HuH-7 (cell line): ENCODE results near the gene PCDHGA8.
A peak's percentile ranks its signal among the peaks of the same experiment; 100 is the strongest.
"Not testable (repeated sequence)": the region's sequence is repeated elsewhere in the genome, so short reads cannot be mapped to it uniquely, and the experiment has no call there.

Experiments used
- DNase-seq: peaks from one replicate; pipeline ENCODE4 v3.0.0; 2011; ENCODE audit warnings: low spot score

Gene PCDHGA8

GRCh38 chr5:141371572-141372475 is 20.6 kb upstream of the PCDHGA8 start:
- no peak for DNase-seq

GRCh38 chr5:141373673-141374317 is 18.6 kb upstream of the PCDHGA8 start, which contains the start of gene PCDHGA6:
Gene PCDHGA6, plus strand, starts transcription at chr5:141373891. Its CDS starts 193 bp downstream, at chr5:141374084.
- no peak for DNase-seq

GRCh38 chr5:141374627-141375026 is 17.8 kb upstream of the PCDHGA8 start:
- no peak for DNase-seq

DNA sequence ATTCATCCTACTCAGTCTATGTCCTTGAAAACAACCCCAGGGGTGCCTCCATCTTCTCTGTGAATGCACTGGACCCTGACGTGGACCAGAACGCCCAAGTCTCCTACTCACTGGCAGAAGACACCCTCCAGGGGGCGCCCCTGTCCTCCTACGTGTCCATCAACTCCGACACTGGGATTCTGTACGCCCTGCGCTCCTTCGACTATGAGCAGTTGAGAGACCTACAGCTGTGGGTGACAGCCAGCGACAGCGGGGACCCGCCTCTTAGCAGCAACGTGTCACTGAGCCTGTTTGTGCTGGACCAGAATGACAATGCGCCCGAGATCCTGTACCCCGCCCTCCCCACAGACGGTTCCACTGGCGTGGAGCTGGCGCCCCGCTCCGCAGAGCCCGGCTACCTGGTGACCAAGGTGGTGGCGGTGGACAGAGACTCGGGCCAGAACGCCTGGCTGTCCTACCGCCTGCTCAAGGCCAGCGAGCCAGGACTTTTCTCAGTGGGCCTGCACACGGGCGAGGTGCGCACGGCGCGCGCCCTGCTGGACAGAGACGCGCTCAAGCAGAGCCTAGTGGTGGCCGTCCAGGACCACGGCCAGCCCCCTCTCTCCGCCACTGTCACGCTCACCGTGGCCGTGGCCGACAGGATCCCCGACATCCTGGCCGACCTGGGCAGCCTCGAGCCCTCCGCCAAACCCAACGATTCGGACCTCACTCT is 16.8 kb upstream of the PCDHGA8 start:
- not testable (repeated sequence) for DNase-seq

GRCh38 chr5:141382469-141383294 is 9.8 kb upstream of the PCDHGA8 start, which contains the start of gene PCDHGA7:
Gene PCDHGA7, plus strand, starts transcription at chr5:141382742. Its CDS starts 158 bp downstream, at chr5:141382900.
- peak; percentile 70 for DNase-seq

- no peak for DNase-seq
Measured at GRCh38 chr5:141383345-141383744, 9.1 kb upstream of the PCDHGA8 start.

DNA sequence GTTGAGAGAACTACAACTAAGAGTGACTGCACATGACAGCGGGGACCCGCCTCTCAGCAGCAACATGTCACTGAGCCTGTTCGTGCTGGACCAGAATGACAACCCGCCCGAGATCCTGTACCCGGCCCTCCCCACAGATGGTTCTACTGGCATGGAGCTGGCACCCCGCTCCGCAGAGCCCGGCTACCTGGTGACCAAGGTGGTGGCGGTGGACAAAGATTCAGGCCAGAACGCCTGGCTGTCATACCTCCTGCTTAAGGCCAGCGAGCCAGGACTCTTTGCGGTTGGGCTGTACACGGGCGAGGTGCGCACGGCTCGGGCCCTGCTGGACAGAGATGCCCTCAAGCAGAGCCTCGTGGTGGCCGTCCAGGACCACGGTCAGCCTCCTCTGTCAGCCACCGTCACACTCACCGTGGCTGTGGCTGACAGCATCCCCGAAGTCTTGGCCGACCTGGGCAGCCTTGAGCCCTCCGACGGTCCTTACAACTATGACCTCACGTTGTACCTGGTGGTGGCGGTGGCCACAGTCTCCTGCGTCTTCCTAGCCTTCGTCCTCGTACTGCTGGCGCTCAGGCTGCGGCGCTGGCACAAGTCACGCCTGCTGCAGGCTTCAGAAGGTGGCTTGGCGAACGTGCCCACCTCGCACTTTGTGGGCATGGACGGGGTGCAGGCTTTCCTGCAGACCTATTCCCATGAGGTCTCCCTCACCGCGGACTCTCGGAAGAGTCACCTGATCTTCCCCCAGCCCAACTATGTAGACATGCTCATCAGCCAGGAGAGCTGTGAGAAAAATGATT is 7.8 kb upstream of the PCDHGA8 start:
- DNase-seq, result no peak

GRCh38 chr5:141387557-141388311 is 4.7 kb upstream of the PCDHGA8 start, which contains the start of gene PCDHGB4:
Gene PCDHGB4, plus strand, starts transcription at chr5:141387698. Its CDS starts 187 bp downstream, at chr5:141387885.
- not testable (repeated sequence) for DNase-seq

GRCh38 chr5:141388661-141389060 is 3.8 kb upstream of the PCDHGA8 start:
- no peak for DNase-seq

GRCh38 chr5:141389153-141390042 is 3.0 kb upstream of the PCDHGA8 start:
- no peak for DNase-seq

- no peak for DNase-seq
Measured at GRCh38 chr5:141393267-141393666, 834 bp downstream of the PCDHGA8 start.

GRCh38 chr5:141394401-141395187 is 2.2 kb downstream of the PCDHGA8 start:
- not testable (repeated sequence) for DNase-seq

DNA sequence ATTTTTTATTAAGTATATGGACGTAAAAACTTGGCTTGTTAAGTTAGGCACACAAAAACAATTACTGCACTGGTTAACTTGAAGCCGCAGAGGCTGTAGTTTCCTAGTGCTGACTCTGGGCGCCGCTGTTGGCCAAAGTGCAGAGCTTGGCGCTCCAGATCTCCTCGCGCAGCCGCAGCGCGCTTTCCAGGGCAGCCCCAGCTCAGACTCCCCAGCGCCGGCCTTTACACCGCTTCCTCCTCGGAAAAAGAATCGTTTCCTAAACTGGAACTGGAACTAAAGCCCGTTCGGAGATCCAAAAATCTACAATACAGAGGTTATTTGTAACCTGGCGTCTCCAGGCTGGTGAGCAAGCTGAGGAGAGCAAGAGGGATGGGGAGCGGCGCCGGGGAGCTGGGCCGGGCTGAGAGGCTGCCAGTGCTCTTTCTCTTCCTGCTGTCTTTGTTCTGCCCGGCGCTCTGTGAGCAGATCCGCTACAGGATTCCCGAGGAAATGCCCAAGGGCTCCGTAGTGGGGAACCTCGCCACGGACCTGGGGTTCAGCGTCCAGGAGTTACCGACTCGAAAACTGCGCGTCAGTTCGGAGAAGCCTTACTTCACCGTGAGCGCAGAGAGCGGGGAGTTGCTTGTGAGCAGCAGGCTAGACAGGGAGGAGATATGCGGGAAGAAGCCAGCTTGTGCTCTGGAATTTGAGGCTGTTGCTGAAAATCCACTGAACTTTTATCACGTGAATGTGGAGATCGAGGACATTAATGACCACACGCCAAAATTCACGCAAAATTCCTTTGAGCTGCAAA is 5.5 kb downstream of the PCDHGA8 start, which contains the start of gene PCDHGB5:
Gene PCDHGB5 (plus strand): TSS at position 192 of the 796 bp plus-strand sequence. CDS start 181 bp downstream, at position 373.
- peak; percentile 74 for DNase-seq

DNA sequence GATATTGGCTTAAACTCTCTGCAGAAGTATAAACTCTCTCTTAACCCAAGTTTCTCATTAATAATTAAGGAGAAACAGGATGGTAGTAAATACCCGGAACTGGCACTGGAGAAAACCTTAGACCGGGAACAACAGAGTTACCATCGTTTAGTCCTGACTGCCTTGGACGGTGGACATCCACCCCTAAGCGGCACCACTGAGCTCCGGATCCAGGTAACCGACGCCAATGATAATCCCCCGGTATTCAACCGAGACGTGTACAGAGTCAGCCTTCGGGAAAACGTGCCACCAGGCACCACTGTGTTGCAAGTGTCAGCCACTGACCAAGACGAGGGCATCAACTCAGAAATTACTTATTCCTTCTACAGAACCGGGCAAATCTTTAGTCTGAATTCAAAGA is 6.2 kb downstream of the PCDHGA8 start:
- DNase-seq, result no peak

DNA sequence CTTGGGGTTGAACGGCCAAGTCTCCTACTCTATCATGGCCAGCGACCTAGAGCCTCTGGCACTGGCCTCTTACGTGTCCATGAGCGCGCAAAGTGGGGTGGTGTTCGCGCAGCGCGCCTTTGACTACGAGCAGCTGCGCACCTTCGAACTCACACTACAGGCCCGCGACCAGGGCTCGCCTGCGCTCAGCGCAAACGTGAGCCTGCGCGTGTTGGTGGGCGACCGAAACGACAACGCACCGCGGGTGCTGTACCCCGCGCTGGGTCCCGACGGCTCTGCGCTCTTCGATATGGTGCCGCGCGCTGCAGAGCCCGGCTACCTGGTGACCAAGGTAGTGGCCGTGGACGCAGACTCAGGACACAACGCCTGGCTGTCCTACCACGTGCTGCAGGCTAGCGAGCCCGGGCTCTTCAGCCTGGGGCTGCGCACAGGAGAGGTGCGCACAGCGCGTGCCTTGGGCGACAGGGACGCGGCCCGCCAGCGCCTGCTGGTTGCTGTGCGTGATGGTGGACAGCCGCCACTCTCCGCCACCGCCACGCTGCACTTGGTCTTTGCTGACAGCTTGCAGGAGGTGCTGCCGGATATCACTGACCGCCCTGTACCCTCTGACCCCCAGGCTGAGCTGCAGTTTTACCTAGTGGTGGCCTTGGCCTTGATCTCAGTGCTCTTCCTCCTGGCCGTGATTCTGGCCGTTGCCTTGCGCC is 7.3 kb downstream of the PCDHGA8 start:
- no peak for DNase-seq

GRCh38 chr5:141402553-141403243 is 10.3 kb downstream of the PCDHGA8 start, which contains the start of gene PCDHGA9:
Gene PCDHGA9, plus strand, starts transcription at chr5:141402778. Its CDS starts 175 bp downstream, at chr5:141402953.
- peak; percentile 38 for DNase-seq
